ENCODE measurements around the gene DPYD.

DNA sequence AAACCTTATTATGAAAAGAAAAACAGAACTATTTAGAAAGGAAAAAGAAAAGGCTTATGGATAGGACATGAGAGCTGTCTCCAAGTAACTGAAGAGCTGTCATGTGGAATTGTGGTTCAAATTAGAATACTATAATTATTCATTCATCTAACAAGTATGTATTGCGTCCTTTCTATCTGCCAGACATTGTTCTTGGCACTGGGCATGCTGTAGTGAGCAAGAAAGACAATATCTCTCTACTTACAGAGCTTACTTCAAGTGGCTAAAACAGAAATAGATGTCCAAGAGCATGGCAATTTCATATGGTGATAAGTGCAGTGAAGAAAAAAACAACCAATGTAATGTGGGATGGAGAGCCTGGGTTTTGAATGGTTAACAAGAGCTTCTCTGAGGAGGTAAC lies 413.0 kb downstream of the DPYD start:
- TF ChIP-seq SMC3 (conservative IDR thresholded peaks at IDR 0.05; ENCODE audit: insufficient read depth, low read depth, low read length) = no peak
- TF ChIP-seq KDM4B (IDR thresholded peaks at IDR 0.05; ENCODE audit: borderline replicate concordance in 2 of 2, low read depth in 1 of 2) = no peak
- no peak for TF ChIP-seq CAMTA2 (CRISPR knock-in tag; conservative IDR thresholded peaks at IDR 0.05)
- TF ChIP-seq RAD21 (CRISPR knock-in tag; conservative IDR thresholded peaks at IDR 0.05 in 1 of 2, IDR thresholded peaks at IDR 0.05 in 1 of 2) = no peak
- TF ChIP-seq, protein P1, sequence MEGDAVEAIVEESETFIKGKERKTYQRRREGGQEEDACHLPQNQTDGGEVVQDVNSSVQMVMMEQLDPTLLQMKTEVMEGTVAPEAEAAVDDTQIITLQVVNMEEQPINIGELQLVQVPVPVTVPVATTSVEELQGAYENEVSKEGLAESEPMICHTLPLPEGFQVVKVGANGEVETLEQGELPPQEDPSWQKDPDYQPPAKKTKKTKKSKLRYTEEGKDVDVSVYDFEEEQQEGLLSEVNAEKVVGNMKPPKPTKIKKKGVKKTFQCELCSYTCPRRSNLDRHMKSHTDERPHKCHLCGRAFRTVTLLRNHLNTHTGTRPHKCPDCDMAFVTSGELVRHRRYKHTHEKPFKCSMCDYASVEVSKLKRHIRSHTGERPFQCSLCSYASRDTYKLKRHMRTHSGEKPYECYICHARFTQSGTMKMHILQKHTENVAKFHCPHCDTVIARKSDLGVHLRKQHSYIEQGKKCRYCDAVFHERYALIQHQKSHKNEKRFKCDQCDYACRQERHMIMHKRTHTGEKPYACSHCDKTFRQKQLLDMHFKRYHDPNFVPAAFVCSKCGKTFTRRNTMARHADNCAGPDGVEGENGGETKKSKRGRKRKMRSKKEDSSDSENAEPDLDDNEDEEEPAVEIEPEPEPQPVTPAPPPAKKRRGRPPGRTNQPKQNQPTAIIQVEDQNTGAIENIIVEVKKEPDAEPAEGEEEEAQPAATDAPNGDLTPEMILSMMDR (IDR thresholded peaks at IDR 0.05 in 2 of 3, conservative IDR thresholded peaks at IDR 0.05 in 1 of 3; ENCODE audit: insufficient read depth in 2 of 3, low read depth in 1 of 3, low read length in 3 of 3) = no peak
- no peak for TF ChIP-seq NFIC (IDR thresholded peaks at IDR 0.05)
- TF ChIP-seq, protein P2, sequence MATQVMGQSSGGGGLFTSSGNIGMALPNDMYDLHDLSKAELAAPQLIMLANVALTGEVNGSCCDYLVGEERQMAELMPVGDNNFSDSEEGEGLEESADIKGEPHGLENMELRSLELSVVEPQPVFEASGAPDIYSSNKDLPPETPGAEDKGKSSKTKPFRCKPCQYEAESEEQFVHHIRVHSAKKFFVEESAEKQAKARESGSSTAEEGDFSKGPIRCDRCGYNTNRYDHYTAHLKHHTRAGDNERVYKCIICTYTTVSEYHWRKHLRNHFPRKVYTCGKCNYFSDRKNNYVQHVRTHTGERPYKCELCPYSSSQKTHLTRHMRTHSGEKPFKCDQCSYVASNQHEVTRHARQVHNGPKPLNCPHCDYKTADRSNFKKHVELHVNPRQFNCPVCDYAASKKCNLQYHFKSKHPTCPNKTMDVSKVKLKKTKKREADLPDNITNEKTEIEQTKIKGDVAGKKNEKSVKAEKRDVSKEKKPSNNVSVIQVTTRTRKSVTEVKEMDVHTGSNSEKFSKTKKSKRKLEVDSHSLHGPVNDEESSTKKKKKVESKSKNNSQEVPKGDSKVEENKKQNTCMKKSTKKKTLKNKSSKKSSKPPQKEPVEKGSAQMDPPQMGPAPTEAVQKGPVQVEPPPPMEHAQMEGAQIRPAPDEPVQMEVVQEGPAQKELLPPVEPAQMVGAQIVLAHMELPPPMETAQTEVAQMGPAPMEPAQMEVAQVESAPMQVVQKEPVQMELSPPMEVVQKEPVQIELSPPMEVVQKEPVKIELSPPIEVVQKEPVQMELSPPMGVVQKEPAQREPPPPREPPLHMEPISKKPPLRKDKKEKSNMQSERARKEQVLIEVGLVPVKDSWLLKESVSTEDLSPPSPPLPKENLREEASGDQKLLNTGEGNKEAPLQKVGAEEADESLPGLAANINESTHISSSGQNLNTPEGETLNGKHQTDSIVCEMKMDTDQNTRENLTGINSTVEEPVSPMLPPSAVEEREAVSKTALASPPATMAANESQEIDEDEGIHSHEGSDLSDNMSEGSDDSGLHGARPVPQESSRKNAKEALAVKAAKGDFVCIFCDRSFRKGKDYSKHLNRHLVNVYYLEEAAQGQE (IDR thresholded peaks at IDR 0.05; ENCODE audit: borderline replicate concordance) = no peak
- TF ChIP-seq, protein P2 (CRISPR knock-in tag; IDR thresholded peaks at IDR 0.05; ENCODE audit: low read depth) = no peak
- TF ChIP-seq U2AF2 (optimal IDR thresholded peaks at IDR 0.05; ENCODE audit: low read depth, low read length) = no peak
- no peak for TF ChIP-seq EP300 (IDR thresholded peaks at IDR 0.05; ENCODE audit: low read length)
- TF ChIP-seq, protein P3, sequence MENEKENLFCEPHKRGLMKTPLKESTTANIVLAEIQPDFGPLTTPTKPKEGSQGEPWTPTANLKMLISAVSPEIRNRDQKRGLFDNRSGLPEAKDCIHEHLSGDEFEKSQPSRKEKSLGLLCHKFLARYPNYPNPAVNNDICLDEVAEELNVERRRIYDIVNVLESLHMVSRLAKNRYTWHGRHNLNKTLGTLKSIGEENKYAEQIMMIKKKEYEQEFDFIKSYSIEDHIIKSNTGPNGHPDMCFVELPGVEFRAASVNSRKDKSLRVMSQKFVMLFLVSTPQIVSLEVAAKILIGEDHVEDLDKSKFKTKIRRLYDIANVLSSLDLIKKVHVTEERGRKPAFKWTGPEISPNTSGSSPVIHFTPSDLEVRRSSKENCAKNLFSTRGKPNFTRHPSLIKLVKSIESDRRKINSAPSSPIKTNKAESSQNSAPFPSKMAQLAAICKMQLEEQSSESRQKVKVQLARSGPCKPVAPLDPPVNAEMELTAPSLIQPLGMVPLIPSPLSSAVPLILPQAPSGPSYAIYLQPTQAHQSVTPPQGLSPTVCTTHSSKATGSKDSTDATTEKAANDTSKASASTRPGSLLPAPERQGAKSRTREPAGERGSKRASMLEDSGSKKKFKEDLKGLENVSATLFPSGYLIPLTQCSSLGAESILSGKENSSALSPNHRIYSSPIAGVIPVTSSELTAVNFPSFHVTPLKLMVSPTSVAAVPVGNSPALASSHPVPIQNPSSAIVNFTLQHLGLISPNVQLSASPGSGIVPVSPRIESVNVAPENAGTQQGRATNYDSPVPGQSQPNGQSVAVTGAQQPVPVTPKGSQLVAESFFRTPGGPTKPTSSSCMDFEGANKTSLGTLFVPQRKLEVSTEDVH (IDR thresholded peaks at IDR 0.05; ENCODE audit: low read depth, partially characterized antibody) = no peak
- no peak for TF ChIP-seq CTBP1 (IDR thresholded peaks at IDR 0.05; ENCODE audit: borderline replicate concordance)
- TF ChIP-seq NONO (IDR thresholded peaks at IDR 0.05; ENCODE audit: low read depth in 2 of 2, low read length in 1 of 2) = no peak
- TF ChIP-seq ZBTB1 (CRISPR knock-in tag; IDR thresholded peaks at IDR 0.05; ENCODE audit: borderline replicate concordance, low read depth) = no peak
- no peak for TF ChIP-seq NFYB (IDR thresholded peaks at IDR 0.05; ENCODE audit: extremely low read depth, insufficient read length)
